Loucy (cell line): ENCODE measurements around the gene SERPINB6.

Source experiments
- H2AFZ ChIP-seq: fragments of 200-600 bp; sonication (generic); 2 replicates; pipeline ENCODE4 v1.6.0; 2016; ENCODE audit warnings: antibody characterized with exemption, mild to moderate bottlenecking, low read length, moderate library complexity
- H3F3A ChIP-seq: fragments of 200-600 bp; 2 replicates; pipeline ENCODE4 v1.6.0; 2016; ENCODE audit warnings: antibody characterized with exemption, low read depth, mild to moderate bottlenecking
- H3K27me3 ChIP-seq: fragments of 200-600 bp; sonication (generic); 2 replicates; pipeline ENCODE4 v1.6.1; 2014; ENCODE audit warnings: low read length, mild to moderate bottlenecking; ENCODE audit not compliant: insufficient read depth, poor library complexity, severe bottlenecking
- H3K36me3 ChIP-seq: fragments of 200-600 bp; sonication (generic); 2 replicates; pipeline ENCODE4 v1.6.1; 2016; ENCODE audit warnings: low read length; ENCODE audit not compliant: insufficient read depth
- H3K4me1 ChIP-seq: fragments of 200-600 bp; sonication (generic); 2 replicates; pipeline ENCODE4 v1.5.1; 2014; ENCODE audit warnings: low read length, mild to moderate bottlenecking; ENCODE audit not compliant: insufficient read depth, poor library complexity, severe bottlenecking
- H3K4me2 ChIP-seq: fragments of 200-600 bp; sonication (generic); 2 replicates; pipeline ENCODE4 v1.6.0; 2014; ENCODE audit warnings: antibody characterized with exemption, low read length, low read depth, mild to moderate bottlenecking; ENCODE audit not compliant: poor library complexity, severe bottlenecking
- H3K4me3 ChIP-seq: fragments of 200-600 bp; sonication (generic); 2 replicates; pipeline ENCODE4 v1.5.1; 2014; ENCODE audit warnings: low read length, mild to moderate bottlenecking, mixed read lengths; ENCODE audit not compliant: poor library complexity, severe bottlenecking
- H3K79me2 ChIP-seq: fragments of 200-600 bp; sonication (generic); 2 replicates; pipeline ENCODE4 v1.6.1; 2014; ENCODE audit warnings: low read length; ENCODE audit not compliant: insufficient read depth
- H3K9ac ChIP-seq: fragments of 200-600 bp; sonication (generic); 2 replicates; pipeline ENCODE4 v1.6.0; 2014; ENCODE audit warnings: mild to moderate bottlenecking, low read depth, low read length, moderate library complexity; ENCODE audit not compliant: poor library complexity, severe bottlenecking
- H3K9me2 ChIP-seq: fragments of 200-600 bp; sonication (generic); replicated peaks from 2 replicates; pipeline ENCODE4 v1.6.1; 2016; ENCODE audit warnings: low read depth, low read length, mixed read lengths
- H3K9me3 ChIP-seq: fragments of 200-600 bp; sonication (generic); 2 replicates; pipeline ENCODE4 v1.6.1; 2014; ENCODE audit warnings: mild to moderate bottlenecking, antibody characterized with exemption, low read length, low read depth; ENCODE audit not compliant: insufficient read depth
- H4K20me1 ChIP-seq: fragments of 200-600 bp; sonication (generic); 2 replicates; pipeline ENCODE4 v1.6.0; 2014; ENCODE audit warnings: antibody characterized with exemption, low read length, mild to moderate bottlenecking; ENCODE audit not compliant: insufficient read depth, poor library complexity, severe bottlenecking
- CTCF ChIP-seq: fragments of 200-600 bp; sonication (generic); conservative IDR thresholded peaks from 2 replicates; pipeline ENCODE4 v1.5.1; 2014; ENCODE audit warnings: mild to moderate bottlenecking, antibody characterized with exemption, low read length
- EZH2phosphoT487 ChIP-seq: fragments of 200-600 bp; IDR thresholded peaks from 2 replicates; pipeline ENCODE4 v1.6.1; 2018; ENCODE audit warnings: antibody characterized with exemption, mild to moderate bottlenecking, moderate library complexity, borderline replicate concordance

The SERPINB6 gene

DNA sequence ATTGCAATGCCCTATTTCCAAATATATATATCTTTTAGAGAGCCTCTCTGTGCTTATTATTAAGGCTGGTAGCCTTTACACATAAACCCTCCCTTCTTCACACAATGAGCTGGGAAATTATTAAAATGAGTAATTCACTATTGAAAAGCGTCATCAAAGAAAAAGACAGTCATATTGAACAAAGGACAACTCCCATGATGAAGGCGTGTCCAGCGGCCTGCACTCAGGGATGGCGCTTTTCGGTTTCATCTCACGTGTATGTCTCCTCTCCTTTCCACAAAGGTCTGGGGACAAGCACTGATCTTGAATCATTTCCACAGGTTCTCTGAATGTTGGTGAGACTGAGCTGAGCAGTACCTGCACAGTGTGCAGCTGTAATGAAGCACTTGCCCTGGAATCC is 71.8 kb downstream of the SERPINB6 start:
- TF ChIP-seq CTCF (no peak), EZH2phosphoT487 (no peak)
- Histone ChIP-seq H4K20me1 (no peaks in the 10 kb centered on the region), H3K27me3 (no peaks in the 10 kb centered on the region), H3K9me3 (no peaks in the 10 kb centered on the region), H3K4me1 (no peaks in the 10 kb centered on the region), H3K9ac (no peak overlapping the region), H3F3A (no peaks in the 10 kb centered on the region), H2AFZ (no peak overlapping the region), H3K79me2 (no peaks in the 10 kb centered on the region), H3K4me3 (no peak overlapping the region), H3K36me3 (no peaks in the 10 kb centered on the region), H3K9me2 (no peaks in the 10 kb centered on the region), H3K4me2 (no peak overlapping the region)
